GM12892 (cell line): Measurements from ENCODE around the gene TPSB2.

ENCODE experiments used
- DNase-seq: peaks from one replicate; pipeline ENCODE4 v3.0.0; 2011; ENCODE audit not compliant: insufficient read length
- FAIRE-seq: peaks from 2 replicates; lab custom pipeline; 2011; peaks lifted over from hg19 to GRCh38; lab: Jason Lieb, UNC
- POLR2A ChIP-seq: IDR thresholded peaks from 2 replicates; pipeline ENCODE4 v1.6.1; 2011; ENCODE audit warnings: low read depth, low read length, control low read depth
- POLR2AphosphoS5 ChIP-seq: IDR thresholded peaks from 2 replicates; pipeline ENCODE4 v1.6.1; 2011; ENCODE audit warnings: low read depth, low read length, control low read depth
- TAF1 ChIP-seq: IDR thresholded peaks from 2 replicates; pipeline ENCODE4 v1.6.1; 2011; ENCODE audit warnings: low read depth, mild to moderate bottlenecking, control low read depth, low read length, borderline replicate concordance

Gene TPSB2

GRCh38 chr16:1225051-1225451 lies 4.9 kb downstream of the TPSB2 start, which contains the start of gene TPSG1:
TPSG1 (minus strand) TSS chr16:1225268; CDS start chr16:1225252, 16 bp downstream.
- TF ChIP-seq POLR2A: no peak
- TF ChIP-seq TAF1: no peak
- DNase-seq (no peak), FAIRE-seq (no peak)

GRCh38 chr16:1224558-1224957 lies 5.4 kb downstream of the TPSB2 start:
- DNase-seq: no peak
- no peak for FAIRE-seq
- TF ChIP-seq POLR2A (no peak), TAF1 (no peak), POLR2AphosphoS5 (no peak)

- TF ChIP-seq POLR2AphosphoS5 (no peak), TAF1 (no peak), POLR2A (no peak)
- DNase-seq (no peak), FAIRE-seq (no peak)
Observed at GRCh38 chr16:1223355-1224214, 6.4 kb downstream of the TPSB2 start.

GRCh38 chr16:1222553-1223354 lies 7.2 kb downstream of the TPSB2 start:
- FAIRE-seq: no peak
- DNase-seq: no peak
- TF ChIP-seq POLR2AphosphoS5 (no peak), POLR2A (no peak), TAF1 (no peak)

- FAIRE-seq (no peak), DNase-seq (no peak)
- TF ChIP-seq POLR2A: no peak
Observed at GRCh38 chr16:1221628-1222552, 8.1 kb downstream of the TPSB2 start.

GRCh38 chr16:1220841-1221627 lies 8.9 kb downstream of the TPSB2 start:
- DNase-seq (no peak), FAIRE-seq (no peak)
- TF ChIP-seq TAF1 (no peak), POLR2A (no peak), POLR2AphosphoS5 (no peak)

GRCh38 chr16:1220098-1220728 lies 9.8 kb downstream of the TPSB2 start:
- DNase-seq (no peak), FAIRE-seq (no peak)
- TF ChIP-seq POLR2A: no peak

- TF ChIP-seq TAF1: no peak
- TF ChIP-seq POLR2A: no peak
- no peak for TF ChIP-seq POLR2AphosphoS5
- FAIRE-seq (no peak), DNase-seq (no peak)
Observed at GRCh38 chr16:1218930-1219611, 10.9 kb downstream of the TPSB2 start.

GRCh38 chr16:1218061-1218929 lies 11.7 kb downstream of the TPSB2 start:
- FAIRE-seq: no peak
- DNase-seq: no peak
- TF ChIP-seq POLR2AphosphoS5 (no peak), TAF1 (no peak), POLR2A (no peak)
